ENCODE measurements around the gene TFF3.

The TFF3 gene

GRCh38 chr21:42288962-42289361 lies 26.2 kb downstream of the TFF3 start:
- no peak overlapping the region for H3K4me3 ChIP-seq (ENCODE audit: low read depth, low read length)
- no peak for TF ChIP-seq POLR2A (IDR thresholded peaks at IDR 0.05; ENCODE audit: extremely low read depth, insufficient read length)
- TF ChIP-seq MYC (IDR thresholded peaks at IDR 0.05; ENCODE audit: low read depth, low read length) = no peak
- DNase-seq (ENCODE audit: low read depth) = no peak

DNA sequence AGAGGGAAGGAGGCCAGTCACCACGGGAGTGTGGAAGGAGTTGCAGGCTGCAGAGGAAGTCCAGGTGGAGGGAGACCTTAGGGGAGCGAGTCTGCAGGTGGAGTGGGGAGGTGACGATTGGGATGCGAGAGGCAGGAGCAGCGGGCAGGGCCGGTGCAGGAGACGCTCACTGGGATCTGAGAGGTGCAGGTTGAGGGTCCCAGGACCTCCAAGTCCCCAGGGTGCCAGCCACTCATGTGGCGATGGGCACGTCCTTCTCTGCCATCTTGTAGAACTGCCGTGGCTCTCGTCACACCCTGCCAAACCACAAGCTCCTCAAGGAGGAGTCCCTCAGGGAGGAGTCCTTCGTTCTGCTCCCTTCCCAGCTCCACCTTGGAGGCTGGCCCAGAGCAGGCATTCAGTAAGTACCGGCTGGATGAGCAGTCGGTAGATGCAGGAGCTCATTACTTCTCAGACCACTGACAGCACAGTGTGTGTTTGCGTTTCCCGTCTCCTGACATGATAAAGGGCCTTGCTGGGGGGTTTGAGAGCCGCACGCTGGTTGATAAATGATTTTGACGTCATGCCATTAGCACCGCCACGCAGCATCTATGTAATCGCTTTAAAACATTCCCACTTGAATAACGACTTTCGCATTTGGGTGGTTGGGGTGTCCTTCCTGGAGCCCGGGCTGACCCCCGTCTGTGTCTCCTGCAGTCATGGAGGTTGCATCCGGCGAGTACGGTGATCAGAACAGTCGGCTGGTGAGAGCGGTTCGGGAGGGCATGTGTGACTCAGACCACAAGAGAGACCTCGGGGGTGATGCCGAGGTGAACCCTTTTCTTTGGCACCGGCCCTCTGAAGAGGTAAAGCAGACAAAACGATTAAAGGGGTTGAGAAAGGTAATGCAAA lies 27.8 kb downstream of the TFF3 start:
- TF ChIP-seq, protein P1, sequence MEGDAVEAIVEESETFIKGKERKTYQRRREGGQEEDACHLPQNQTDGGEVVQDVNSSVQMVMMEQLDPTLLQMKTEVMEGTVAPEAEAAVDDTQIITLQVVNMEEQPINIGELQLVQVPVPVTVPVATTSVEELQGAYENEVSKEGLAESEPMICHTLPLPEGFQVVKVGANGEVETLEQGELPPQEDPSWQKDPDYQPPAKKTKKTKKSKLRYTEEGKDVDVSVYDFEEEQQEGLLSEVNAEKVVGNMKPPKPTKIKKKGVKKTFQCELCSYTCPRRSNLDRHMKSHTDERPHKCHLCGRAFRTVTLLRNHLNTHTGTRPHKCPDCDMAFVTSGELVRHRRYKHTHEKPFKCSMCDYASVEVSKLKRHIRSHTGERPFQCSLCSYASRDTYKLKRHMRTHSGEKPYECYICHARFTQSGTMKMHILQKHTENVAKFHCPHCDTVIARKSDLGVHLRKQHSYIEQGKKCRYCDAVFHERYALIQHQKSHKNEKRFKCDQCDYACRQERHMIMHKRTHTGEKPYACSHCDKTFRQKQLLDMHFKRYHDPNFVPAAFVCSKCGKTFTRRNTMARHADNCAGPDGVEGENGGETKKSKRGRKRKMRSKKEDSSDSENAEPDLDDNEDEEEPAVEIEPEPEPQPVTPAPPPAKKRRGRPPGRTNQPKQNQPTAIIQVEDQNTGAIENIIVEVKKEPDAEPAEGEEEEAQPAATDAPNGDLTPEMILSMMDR (IDR thresholded peaks at IDR 0.05; ENCODE audit: low read depth, low read length) = no peak
- no peak for TF ChIP-seq MAX (IDR thresholded peaks at IDR 0.05; ENCODE audit: low read depth, low read length)
- no peak for TF ChIP-seq MYC (IDR thresholded peaks at IDR 0.05; ENCODE audit: low read depth, low read length)
- no peak for TF ChIP-seq POLR2A (IDR thresholded peaks at IDR 0.05; ENCODE audit: extremely low read depth, insufficient read length)
- DNase-seq (ENCODE audit: low read depth) = no peak

DNA sequence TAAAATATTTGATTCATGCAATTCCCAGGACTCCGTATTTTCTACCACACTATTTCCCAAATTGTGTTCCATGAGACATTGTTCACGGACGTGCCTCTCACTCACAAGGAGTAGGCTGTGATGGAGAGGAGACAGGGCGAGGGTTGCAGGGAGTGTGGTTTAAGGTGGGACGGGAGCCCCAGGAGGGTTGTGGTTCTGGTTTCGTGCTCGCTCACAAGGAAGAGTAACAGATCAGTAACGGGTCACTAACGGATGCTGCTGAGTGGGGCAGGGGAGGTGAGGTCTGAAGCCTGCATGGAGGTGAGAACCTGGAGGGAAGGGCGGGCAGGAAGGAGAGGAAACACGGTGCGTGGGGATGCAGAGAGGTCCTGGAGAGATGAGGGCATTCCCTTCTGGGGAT lies 28.8 kb downstream of the TFF3 start:
- DNase-seq (ENCODE audit: low read depth) = peak; percentile 35
- TF ChIP-seq MYC (IDR thresholded peaks at IDR 0.05; ENCODE audit: low read depth, low read length) = no peak
- TF ChIP-seq, protein P1 (IDR thresholded peaks at IDR 0.05; ENCODE audit: low read depth, low read length) = no peak
- TF ChIP-seq MAX (IDR thresholded peaks at IDR 0.05; ENCODE audit: low read depth, low read length) = no peak
- no peak for TF ChIP-seq POLR2A (IDR thresholded peaks at IDR 0.05; ENCODE audit: extremely low read depth, insufficient read length)
- H3K4me3 ChIP-seq (ENCODE audit: low read depth, low read length) = no peak overlapping the region

More for the DNA sequence above, 27.8 kb downstream of the TFF3 start:
- no peak overlapping the region for H3K4me3 ChIP-seq (ENCODE audit: low read depth, low read length)

DNA sequence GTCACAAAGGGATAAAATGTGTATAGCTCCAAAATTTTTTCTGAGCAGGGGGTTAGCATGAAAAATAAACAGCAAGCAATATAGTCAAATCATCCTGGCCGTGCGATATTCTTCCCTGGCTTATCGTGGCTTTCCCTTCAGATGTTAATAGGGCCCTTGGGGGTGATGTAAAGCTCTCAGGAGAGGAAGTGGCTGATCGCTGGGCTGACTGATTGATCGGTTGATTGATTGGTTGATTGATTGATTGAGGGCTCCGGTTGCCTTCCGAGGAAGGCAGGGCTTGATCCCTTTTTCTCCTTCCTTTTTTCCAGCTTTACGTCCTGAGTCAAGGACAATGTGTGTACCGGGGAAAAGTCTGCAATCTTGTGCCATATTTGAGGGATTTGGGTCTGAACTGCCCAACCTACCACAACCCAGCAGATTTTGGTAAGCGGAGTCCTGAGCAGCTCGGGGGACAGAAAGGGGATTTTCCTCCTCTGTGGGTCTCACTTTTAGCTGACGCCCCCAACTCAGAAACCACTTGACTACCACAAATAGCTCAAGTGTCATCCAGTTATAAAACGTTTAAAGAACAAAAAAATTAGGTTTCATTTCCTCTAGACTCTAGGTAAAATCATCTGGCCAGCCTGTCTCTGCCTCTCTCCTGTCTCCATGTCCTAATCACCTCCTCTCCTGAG lies 29.5 kb downstream of the TFF3 start:
- TF ChIP-seq MYC (IDR thresholded peaks at IDR 0.05; ENCODE audit: low read depth, low read length) = no peak
- no peak for TF ChIP-seq POLR2A (IDR thresholded peaks at IDR 0.05; ENCODE audit: extremely low read depth, insufficient read length)
- no peak for TF ChIP-seq MAX (IDR thresholded peaks at IDR 0.05; ENCODE audit: low read depth, low read length)
- TF ChIP-seq, protein P1 (IDR thresholded peaks at IDR 0.05; ENCODE audit: low read depth, low read length) = no peak
- H3K4me3 ChIP-seq (ENCODE audit: low read depth, low read length) = no peak overlapping the region
- DNase-seq (ENCODE audit: low read depth) = no peak

- TF ChIP-seq, protein P1 (IDR thresholded peaks at IDR 0.05; ENCODE audit: low read depth, low read length) = no peak
- TF ChIP-seq MYC (IDR thresholded peaks at IDR 0.05; ENCODE audit: low read depth, low read length) (no peak), MAX (IDR thresholded peaks at IDR 0.05; ENCODE audit: low read depth, low read length) (no peak), POLR2A (IDR thresholded peaks at IDR 0.05; ENCODE audit: extremely low read depth, insufficient read length) (no peak)
- no peak overlapping the region for H3K4me3 ChIP-seq (ENCODE audit: low read depth, low read length)
- no peak for DNase-seq (ENCODE audit: low read depth)
Observed at GRCh38 chr21:42282715-42283114, 32.5 kb downstream of the TFF3 start.

DNA sequence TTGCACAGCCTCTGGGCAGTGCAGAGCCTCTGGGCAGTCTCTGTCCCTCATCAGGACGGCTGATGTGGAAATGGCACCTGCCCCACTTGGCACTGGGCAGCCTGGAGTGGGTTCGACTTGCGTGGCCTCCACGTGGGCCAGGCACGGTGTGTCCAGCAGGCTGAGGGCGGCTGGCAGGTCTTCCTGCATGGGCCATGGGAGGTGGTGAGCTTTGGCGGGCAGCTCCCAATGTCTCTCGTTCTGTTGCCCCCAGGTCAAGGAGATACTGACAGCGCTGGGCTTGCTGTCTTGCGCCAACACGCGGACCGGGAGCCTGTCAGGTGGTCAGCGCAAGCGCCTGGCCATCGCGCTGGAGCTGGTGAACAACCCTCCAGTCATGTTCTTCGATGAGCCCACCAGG lies 33.2 kb downstream of the TFF3 start:
- H3K4me3 ChIP-seq (ENCODE audit: low read depth, low read length) = no peak overlapping the region
- no peak for TF ChIP-seq MAX (IDR thresholded peaks at IDR 0.05; ENCODE audit: low read depth, low read length)
- TF ChIP-seq, protein P1 (IDR thresholded peaks at IDR 0.05; ENCODE audit: low read depth, low read length) = no peak
- no peak for TF ChIP-seq POLR2A (IDR thresholded peaks at IDR 0.05; ENCODE audit: extremely low read depth, insufficient read length)
- TF ChIP-seq MYC (IDR thresholded peaks at IDR 0.05; ENCODE audit: low read depth, low read length) = no peak
- no peak for DNase-seq (ENCODE audit: low read depth)
